ENCODE results near the gene PPIE.
"Not testable (repeated sequence)": the region's sequence is repeated elsewhere in the genome, so short reads cannot be mapped to it uniquely, and the experiment has no call there.

The PPIE gene

GRCh38 chr1:39758556-39759435, 20.1 kb downstream of the PPIE start:
- DNase-seq (ENCODE audit: low spot score): no peak

GRCh38 chr1:39759436-39759726, 20.7 kb downstream of the PPIE start:
- DNase-seq (ENCODE audit: low spot score): peak; percentile 47

- no peak for DNase-seq (ENCODE audit: low spot score)
Observed at GRCh38 chr1:39760074-39761008, 21.7 kb downstream of the PPIE start.

GRCh38 chr1:39761016-39761415, 22.3 kb downstream of the PPIE start:
- DNase-seq (ENCODE audit: low spot score): no peak

- no peak for DNase-seq (ENCODE audit: low spot score)
Observed at GRCh38 chr1:39761557-39762260, 23.0 kb downstream of the PPIE start.

- no peak for DNase-seq (ENCODE audit: low spot score)
Observed at GRCh38 chr1:39762550-39763540, 24.2 kb downstream of the PPIE start.

- not testable (repeated sequence) for DNase-seq (ENCODE audit: low spot score)
Observed at GRCh38 chr1:39763619-39764374, 25.1 kb downstream of the PPIE start.

- DNase-seq (ENCODE audit: low spot score): not testable (repeated sequence)
Observed at GRCh38 chr1:39764512-39764911, 25.8 kb downstream of the PPIE start.

GRCh38 chr1:39766466-39766865, 27.8 kb downstream of the PPIE start:
- DNase-seq (ENCODE audit: low spot score): not testable (repeated sequence)

GRCh38 chr1:39769502-39769901, 30.8 kb downstream of the PPIE start:
- not testable (repeated sequence) for DNase-seq (ENCODE audit: low spot score)

- not testable (repeated sequence) for DNase-seq (ENCODE audit: low spot score)
Observed at GRCh38 chr1:39770100-39771021, 31.7 kb downstream of the PPIE start.

GRCh38 chr1:39771022-39771532, 32.4 kb downstream of the PPIE start, which contains the start of gene OXCT2:
TSS of gene OXCT2 (minus strand) at chr1:39771348. CDS start at chr1:39771255, 93 bp downstream.
- DNase-seq (ENCODE audit: low spot score): not testable (repeated sequence)

GRCh38 chr1:39773369-39773979, 34.8 kb downstream of the PPIE start:
- not testable (repeated sequence) for DNase-seq (ENCODE audit: low spot score)

- not testable (repeated sequence) for DNase-seq (ENCODE audit: low spot score)
Observed at GRCh38 chr1:39775141-39775540, 36.5 kb downstream of the PPIE start.

- not testable (repeated sequence) for DNase-seq (ENCODE audit: low spot score)
Observed at GRCh38 chr1:39775676-39776399, 37.2 kb downstream of the PPIE start.

- no peak for DNase-seq (ENCODE audit: low spot score)
Observed at GRCh38 chr1:39776400-39776713, 37.7 kb downstream of the PPIE start.

- DNase-seq (ENCODE audit: low spot score): no peak
Observed at GRCh38 chr1:39776886-39777285, 38.2 kb downstream of the PPIE start.

GRCh38 chr1:39777306-39777705, 38.6 kb downstream of the PPIE start:
- no peak for DNase-seq (ENCODE audit: low spot score)
